Measurements from ENCODE around the gene BBS2.
"Not testable (repeated sequence)": the region's sequence is repeated elsewhere in the genome, so short reads cannot be mapped to it uniquely, and the experiment has no call there.

The BBS2 gene

DNA sequence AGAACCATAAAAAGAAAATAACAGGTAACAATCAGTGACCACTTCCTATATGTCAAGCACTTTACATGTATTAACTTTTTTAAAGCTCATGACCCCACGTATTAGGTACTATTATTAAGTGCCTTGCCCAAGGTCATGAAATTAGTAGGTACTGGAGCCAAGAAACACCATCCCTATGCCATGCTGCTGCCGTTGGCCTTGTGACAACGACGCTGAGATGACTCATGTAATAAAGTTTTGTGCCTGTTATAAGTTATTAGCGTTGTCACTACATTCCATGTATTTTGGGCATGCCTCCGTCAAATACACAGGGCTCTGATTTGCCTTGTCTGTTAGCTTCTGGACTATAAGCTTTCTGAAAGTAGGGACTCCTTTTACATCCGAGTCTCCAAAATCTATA, 1.4 kb downstream of the BBS2 start:
- no peak for DNase-seq

DNA sequence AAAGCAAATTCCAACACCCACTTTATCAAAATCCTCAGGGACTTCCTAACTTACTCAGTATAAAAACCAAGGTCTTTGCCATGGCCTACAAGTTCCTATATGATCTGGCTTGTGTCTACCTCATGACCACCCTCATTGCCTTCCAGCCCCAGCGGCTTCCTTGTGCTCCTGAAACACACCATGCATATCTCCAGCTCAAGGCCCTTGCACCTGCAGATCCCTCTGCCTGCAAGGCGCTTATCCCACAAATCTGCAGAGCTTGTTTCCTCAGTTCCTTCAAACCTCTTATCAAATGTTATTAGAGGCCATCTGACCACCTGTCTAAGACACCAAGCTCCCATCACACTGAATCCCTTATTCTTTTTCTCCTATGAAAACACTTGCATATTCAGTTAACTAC, 2.6 kb downstream of the BBS2 start:
- no peak for DNase-seq

DNA sequence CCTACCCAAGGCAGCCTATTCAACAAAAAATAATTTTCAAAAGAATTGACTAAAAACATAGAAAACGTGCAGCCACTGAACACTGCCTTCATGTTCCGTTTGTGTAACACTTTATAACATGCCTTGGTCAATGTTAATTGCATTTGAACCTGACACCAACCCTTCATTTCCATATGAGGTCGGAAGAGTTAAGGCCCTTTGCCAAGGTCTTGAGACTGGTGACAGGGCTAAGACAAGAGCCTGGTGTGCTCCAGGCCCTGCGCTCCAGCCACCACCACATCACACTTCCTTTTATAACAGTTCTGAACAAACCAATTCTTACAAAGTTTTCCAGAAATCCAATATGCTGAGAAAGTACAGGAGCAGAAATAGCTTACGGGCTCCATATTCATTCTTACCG, 4.2 kb downstream of the BBS2 start:
- no peak for DNase-seq

DNA sequence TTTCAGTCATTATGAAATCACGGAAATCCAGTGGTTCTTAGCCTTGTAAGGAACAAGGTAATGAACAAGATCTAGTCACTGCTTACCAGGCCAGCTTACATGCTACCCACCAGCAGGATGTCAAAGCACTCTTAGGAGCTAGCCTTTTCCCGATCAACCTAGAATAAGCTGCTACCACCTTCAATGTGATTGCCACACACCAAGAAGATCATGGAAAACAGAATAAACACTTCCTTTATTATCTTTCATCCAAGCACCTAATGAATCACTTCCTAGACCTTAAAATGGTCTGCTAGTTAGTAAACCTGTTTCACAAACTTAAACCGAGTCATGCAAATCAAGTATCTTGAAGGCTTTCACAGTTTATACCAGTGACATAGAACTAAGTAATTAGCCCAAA, 5.0 kb downstream of the BBS2 start:
- DNase-seq = no peak

DNA sequence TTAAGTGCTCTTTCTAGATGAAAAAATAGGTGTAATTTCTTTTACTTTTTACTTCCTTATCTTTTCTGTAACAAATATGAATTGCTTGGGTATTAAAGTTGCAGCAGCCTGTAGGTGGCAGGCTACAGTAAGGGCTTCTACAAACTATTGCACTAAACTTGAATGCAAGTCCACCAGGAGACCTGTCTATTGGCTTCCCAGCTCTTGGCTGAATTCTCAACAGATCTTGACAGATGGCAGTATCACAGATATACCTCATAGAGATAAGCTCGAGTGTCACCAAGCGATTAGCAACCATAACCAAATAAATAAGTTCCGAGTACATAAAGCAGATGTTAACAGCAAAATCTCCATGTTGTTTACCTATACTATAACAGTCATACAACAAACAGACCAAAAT, 5.9 kb downstream of the BBS2 start:
- DNase-seq = peak; percentile 47

DNA sequence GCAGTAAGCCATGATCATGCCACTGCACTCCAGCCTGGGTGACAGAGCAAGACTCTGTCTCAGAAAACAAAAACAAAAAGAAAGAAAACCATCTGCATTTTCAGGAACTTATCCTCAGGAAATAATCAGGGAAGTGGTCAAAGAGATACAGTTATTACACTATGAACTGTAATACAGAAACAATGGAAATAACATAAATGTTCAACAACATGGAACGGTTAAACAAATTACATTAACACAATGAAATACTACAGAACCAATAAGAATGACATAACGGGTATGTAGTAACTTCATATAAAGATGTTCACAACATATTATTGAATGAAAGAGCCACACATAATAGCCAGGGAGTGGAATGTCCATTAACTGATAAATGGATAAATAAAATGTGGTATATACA, 6.7 kb downstream of the BBS2 start:
- no peak for DNase-seq

DNA sequence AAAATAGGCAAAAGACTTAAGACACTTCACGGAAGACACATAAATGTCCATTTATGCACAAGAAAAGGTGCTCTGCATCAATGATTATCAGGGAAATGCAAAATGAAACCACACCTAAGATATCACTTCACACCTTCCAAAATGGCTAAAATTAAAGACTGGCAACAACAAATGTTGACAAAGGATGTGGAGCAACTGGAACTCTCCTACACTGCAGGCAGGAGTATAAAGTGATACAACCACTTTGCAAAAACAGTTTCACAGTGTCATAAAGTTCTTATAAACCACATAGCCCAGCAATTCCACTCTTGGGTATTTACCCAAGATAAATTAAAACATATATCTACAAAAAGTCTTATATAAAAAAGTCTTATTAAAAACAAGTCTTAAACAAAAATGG, 7.8 kb downstream of the BBS2 start:
- no peak for DNase-seq

DNA sequence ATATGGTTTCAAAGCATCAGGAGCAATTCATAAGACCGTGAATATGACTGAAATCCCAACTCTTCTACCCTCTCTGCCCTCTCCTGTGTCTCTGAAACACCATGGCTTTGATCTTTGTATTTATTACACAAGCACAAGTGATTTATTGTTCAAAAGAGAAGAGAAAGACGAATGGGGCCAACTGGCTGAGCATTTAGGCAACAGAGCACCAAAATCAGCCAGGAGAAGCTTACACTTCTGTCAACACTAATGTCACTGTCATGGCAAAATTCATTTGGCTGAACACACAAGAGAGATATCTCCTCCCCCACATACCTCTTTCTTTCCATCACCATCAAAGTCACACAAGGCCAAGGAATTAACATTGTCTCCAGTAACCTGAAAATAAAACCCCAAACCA, 9.3 kb downstream of the BBS2 start:
- no peak for DNase-seq

DNA sequence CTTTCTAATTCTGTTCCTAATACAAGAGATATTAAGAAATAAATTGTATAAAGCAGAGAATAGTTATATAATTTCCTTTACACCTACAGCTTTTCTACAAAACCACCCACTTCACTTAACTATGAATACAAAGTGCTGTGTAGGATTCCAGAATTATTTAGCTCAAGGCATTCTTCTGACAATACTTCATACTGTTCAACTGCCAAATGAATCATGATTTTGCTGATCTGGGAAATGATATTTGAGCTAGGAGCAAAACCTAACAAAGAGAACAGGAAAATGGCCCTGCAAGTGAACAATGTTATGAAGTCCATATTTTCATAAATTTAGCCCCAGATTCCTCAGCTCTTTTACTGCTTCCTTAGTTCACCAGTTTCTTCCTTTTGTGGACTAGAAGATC, 12.9 kb downstream of the BBS2 start:
- no peak for DNase-seq

DNA sequence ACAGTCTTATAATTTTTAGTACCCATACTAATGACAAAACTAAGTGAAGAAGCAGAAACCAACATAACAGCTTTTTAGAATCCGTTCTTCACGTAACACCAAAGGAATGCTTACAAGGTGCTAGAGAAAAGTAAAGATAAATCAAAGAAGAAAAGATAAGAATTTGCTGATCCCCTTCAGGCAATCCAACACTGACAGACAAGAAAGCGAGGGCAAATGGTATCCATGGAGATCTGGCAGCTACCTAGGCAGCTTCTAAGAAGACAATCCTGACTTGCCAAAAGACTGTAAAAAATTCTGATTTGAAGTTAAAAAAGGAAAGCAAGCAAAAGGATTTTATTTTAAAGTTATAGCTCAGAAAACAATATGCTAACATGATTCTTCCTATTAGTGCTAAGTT, 14.6 kb downstream of the BBS2 start:
- DNase-seq = no peak

DNA sequence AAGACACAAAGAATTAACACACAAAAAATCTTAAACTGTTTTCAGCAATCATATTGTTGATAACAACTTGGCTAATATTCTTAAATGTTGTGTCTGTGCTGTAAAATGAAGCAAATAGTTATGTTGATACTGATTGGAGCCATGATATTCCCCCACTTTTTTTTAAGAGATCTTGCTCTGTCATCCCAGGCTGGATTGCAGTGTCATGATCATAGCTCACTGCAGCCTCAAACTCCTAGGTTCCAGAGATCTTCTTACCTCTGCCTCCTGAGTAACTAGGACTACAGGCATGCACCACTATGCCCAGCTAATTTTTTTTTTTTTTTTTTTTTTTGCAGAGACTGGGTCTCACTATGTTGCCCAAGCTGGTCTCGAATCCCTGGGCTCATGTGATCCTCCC, 26.0 kb downstream of the BBS2 start:
- no peak for DNase-seq

DNA sequence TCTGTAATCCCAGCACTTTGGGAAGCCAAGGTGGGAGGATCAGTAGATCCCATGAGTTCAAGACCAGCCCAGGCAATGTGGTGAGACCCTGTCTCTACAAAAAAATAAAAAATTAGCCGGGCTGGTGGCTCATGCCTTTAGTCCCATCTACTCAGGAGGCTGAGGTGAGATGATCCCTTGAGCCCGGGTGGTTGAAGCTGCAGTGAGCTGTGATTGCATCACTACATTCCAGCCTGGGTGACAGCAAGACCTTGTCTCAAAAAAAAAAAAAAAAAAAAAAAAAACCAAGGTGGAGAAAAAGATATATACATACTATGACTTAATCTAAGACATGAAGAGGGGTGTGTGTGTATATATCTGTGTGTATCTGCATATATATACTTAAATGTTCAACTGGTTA, 26.7 kb downstream of the BBS2 start:
- no peak for DNase-seq

DNA sequence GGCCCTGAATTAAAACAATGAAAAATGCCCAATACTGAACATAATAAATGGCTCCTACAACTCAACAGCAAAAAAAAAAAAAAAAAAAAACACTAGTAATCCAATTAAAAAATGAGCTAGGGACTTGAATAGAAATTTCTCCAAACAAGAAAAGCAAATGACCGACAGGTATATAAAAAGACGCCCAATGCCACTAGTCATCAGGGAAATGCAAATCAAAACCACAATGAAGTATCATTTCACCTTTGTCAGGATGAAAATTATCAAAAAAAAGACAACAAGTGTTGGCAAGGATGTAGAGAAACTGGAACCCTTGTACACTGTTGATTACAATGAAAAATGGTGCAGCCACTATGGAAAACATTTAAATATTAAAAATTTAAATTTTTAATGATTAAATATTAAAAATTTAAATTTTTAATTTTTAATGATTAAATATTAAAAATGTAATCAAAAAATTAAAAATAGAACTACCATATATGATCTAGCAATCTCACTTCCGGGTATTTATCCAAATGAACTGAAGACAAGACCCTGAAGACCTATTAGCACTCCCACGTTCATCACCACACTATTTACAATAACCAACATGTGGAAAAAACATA, 28.1 kb downstream of the BBS2 start:
- no peak for DNase-seq

DNA sequence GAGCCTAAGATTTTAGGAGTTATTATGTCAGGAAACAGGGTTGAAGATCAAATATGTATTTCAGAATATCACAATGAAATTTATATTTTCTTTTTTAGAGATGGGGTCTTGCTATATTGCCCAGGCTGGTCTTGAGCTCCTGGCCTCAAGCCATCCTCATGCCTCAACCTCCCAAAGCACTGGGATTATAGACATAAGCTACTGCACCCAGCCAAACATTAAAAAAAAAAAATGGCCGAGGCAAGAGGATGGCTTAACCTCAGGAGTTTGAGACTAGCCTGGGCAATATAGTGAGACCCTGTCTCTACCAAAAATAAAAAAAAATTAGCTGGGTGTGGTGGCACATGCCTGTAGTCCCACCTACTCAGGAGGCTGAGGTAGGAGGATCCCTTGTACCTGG, 31.0 kb downstream of the BBS2 start:
- DNase-seq = not testable (repeated sequence)

DNA sequence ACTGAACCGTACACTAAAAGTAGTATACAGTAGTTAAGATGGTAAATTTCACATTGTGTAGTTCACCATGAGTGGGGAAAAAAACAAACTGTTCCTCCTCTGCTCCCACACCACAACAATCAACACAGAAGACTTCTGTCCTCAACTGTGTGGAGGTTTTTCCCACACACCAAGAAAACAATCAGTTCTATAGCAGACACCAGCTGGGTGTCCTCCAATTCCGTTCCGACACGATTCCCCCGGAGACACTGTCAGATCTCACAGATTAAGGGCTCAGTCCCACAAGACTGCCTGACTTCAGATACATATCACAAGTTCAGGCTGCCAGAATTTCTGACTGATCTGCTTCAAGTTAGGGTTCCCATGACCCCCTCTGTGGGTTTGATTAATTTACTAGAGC, 31.8 kb downstream of the BBS2 start:
- no peak for DNase-seq

DNA sequence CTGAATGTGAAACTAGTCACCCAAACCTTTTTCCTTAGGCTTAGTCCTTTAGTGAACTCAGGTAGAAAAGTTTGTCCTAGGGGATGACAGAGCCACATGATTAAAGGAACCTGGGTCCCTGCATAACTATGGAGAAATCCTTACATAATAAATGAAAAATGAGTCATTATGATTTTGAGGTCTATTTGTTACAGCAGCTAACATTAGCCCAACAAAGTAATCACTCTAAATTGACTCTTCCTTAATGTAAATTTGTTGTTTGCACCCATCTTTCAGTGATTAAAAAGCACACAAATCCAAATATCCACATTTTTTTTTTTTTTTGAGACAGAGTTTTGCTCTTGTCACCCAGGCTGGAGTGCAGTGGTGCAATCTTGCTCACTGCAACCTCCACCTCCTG, 36.4 kb downstream of the BBS2 start:
- DNase-seq = no peak

DNA sequence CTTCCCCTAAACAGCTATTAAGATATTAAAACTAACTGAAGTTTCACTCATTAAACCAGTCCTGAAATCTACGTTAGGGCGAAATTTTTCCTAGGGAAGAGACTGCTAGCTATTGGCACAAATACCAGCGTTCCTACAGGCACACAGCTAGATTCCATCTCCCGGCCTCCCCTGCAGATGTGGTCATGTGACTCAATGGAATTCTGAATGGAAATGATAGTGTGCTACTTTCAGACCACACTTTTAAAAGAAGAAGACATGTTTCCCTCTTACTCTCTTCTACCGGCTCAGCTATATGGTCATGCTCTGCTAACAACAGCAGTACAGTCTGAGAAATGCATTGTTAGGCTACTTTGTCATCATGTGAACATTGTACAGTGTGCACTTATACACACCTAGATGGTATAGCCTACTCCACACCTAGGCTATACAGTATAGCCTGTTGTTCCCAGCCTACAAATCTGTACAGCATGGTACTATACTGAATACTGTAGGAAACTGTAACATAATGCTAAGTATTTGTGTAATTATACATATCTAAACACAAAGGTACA, 37.1 kb downstream of the BBS2 start:
- DNase-seq = no peak

DNA sequence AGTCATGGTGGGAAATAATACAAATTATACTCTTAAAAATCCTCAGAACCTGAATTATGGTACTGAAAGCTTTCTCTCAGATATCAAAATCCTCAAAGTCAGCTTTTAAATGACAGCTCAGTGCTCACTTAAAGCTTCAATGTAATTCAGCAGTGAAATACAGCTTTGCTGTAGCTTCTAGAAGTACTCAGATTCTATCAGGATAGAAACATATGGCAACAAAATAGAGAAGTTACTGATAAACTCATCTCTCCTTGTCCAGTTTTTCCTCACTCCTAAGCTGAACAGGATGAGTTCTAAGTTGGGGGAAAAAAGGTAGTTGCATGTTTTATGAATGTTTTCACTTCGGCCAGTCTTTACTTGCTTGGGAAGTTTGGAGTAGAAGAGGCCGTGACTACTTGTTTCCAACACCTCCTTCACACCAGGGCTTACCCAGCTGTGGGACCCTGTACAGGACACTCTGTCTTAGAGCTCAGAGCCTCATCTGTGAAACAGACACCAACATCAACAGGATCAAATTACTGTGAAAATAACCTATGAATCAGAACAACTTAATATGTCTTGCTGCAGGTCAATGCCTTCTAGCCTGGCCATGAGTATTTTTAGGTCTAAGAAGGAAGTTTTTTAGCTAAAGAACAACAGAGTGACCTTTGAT, 38.2 kb downstream of the BBS2 start:
- no peak for DNase-seq

DNA sequence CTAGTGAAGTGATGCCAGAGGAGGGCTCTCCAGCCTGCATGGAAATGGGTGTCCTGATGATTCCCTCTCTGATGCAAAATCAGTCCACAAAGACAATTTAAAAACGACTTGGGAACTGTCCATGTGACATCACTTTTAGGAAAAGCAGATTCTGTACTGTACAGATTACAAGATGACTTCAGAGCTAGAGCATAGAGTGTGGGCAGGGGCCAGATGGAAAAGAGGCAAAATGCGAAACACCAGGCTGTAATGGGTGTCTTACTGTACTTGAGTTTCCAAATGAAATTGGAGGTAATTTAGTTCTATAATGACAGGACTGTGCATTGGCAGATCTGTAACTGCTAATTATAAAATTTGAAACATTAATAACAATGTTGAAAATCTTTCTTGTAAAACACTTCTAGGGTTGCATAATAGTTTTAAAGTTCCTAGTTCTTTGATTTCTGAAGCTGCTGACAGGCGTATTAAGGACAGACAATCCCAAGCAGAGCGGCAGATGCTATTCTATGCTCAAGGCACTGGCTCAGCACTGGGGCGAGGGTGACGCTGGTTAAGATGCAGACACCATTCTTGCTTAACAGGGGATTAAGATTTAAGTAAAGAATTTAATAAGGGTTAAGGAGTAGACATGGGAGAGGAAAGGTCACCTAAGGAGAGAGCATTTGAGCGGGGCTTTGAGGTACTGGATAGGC, 38.9 kb downstream of the BBS2 start:
- no peak for DNase-seq

DNA sequence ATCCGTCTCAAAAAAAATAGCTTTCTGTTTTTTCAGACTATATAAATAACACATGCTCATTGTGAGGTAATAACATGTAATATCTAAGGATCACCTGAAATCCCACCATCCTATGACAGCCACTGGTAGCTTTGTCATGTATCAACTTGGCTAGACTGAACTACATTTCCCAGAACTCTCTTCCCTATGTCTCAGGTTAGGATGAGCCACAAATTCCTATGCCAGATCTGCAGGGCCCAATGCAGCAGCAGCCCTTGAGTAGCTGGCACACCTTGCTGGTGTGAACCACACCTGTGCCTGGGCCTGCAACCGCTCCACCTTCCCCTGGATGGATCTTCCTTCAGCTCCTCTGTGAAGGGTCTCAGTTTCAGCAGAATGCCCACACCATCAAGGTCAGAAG, 40.4 kb downstream of the BBS2 start:
- no peak for DNase-seq

DNA sequence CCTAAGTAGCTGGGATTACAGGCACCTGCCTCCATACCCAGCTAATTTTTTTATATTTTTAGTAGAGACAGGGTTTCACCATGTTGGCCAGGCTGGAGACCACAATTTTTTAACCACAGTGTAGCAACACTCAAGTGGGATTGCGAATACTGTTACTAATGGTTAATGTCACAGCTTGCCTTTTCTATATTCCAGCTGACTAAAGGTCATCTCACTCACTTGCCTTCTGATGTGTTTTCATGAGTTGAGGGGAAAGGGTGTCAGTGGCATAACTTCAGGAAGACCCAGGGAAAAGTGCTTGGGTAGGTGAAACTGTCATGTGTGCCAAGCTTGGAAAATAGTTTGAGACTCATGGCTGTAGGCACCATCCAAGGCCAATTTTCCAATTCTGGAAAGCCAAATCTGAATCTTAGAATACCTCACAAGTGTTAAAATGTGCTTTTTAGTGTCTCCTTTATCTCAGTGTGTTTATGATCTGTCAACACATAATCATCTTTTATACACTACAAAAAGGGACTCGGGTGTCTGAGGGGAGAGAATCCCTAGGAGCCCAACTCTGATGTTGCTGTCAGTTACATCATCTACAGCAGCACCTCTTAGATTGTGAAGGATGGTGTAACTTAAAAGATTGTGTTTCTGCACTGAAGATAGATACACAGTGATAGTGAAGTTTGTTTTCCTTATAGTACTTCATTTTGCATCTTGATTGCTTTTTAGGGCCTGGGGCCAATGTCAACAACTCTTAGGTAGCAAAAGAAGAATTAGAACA, 41.4 kb downstream of the BBS2 start:
- DNase-seq = no peak

DNA sequence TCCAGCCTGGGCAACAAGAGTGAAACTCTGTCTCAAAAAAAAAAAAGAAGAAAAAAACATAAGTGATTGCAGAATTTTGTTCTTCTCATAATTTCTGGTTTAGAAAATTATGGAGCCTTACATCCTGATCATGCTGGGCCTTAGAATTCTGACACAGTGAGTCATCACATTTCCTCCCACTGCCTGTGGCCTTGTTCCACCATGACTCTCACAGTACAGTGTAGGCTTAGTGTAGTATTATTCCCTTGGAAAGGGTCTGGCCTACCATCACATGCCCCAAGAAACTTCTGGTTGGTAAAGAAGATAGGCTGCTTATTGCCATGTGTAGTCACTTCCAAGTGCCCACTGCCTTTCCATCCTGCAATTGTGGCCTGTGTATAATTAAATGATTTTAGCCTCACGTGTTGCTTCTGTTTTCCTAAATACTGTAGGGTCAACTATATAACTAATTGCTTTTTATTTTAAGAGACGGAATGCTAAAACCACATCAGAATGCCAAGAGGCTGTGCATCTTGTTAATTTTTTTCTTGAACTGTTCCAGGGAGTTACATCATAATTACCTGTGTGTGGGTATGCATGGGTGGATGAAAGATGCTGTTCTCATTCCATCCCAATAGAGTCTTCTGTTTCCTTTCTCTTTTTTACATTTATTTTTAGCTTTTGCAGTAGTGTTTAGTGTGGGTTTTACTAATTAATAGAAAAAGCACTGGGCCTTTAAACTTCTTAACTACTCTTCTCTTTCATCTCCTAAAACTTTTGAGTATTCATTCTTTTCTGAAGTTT, 42.5 kb downstream of the BBS2 start:
- DNase-seq = peak; percentile 10

DNA sequence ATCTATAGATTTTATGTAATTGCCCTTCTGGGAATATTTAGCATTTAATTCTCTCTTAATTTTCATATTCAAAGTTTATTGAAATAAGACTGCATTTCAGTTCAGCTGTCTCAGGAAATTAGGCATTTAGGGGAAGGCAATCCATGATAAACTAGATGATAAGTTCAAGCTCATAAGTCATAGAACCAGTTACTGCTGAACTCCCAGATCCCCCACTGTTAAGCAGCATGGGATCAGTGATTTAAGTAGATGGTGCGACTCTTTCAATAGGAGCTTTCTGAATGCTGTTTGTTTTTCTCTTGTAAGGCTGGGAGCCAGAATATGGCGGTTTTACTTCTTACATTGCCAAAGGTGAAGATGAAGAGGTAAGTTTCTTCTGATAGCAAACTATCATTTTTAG, 44.6 kb downstream of the BBS2 start:
- DNase-seq = no peak

Data from activated CD4-positive, alpha-beta T cell treated with anti-CD3 and anti-CD28 coated beads for 48 hours (primary cell).